H9 (cell line): ENCODE results near the gene KLK1. TPM values are rescaled to one million over a fixed set of nuclear protein-coding genes. Genes with fewer than 3 reads are reported as not detected.

ENCODE experiments used
- DNase-seq: peaks from one replicate; pipeline ENCODE4 v3.0.0-alpha.2; 2017
- H2AFZ ChIP-seq: one replicate; pipeline ENCODE4 v1.6.1; 2013; ENCODE audit warnings: mild to moderate bottlenecking, low read length, control low read depth, moderate library complexity
- H2AK5ac ChIP-seq: 2 replicates; pipeline ENCODE4 v1.6.1; 2013; ENCODE audit warnings: low read length, control low read depth, mixed read lengths; ENCODE audit not compliant: insufficient read length
- H2BK120ac ChIP-seq: one replicate; pipeline ENCODE4 v1.6.1; 2013; ENCODE audit warnings: low read depth, mild to moderate bottlenecking, low read length, control low read depth, inconsistent platforms; ENCODE audit not compliant: poor library complexity, severe bottlenecking
- H2BK12ac ChIP-seq: 2 replicates; pipeline ENCODE4 v1.6.1; 2013; ENCODE audit warnings: low read length, control low read depth, mixed read lengths, low read depth; ENCODE audit not compliant: insufficient read length
- H2BK15ac ChIP-seq: 2 replicates; pipeline ENCODE4 v1.6.1; 2013; ENCODE audit warnings: low read depth, low read length, control low read depth
- H2BK20ac ChIP-seq: one replicate; pipeline ENCODE4 v1.6.1; 2013; ENCODE audit warnings: low read depth, mild to moderate bottlenecking, low read length, control low read depth, inconsistent platforms; ENCODE audit not compliant: poor library complexity, severe bottlenecking
- H2BK5ac ChIP-seq: 2 replicates; pipeline ENCODE4 v1.6.1; 2013; ENCODE audit warnings: low read length, control low read depth, mixed read lengths; ENCODE audit not compliant: insufficient read length
- H3K14ac ChIP-seq: 2 replicates; pipeline ENCODE4 v1.6.1; 2013; ENCODE audit warnings: low read length, control low read depth; ENCODE audit not compliant: insufficient read depth
- H3K18ac ChIP-seq: 2 replicates; pipeline ENCODE4 v1.6.1; 2013; ENCODE audit warnings: low read depth, mild to moderate bottlenecking, mixed read lengths, low read length, control low read depth; ENCODE audit not compliant: insufficient read length
- H3K23ac ChIP-seq: 2 replicates; pipeline ENCODE4 v1.6.1; 2013; ENCODE audit warnings: low read length, control low read depth, mixed read lengths, low read depth; ENCODE audit not compliant: insufficient read length
- H3K23me2 ChIP-seq: 2 replicates; pipeline ENCODE4 v1.6.1; 2013; ENCODE audit warnings: low read depth, mild to moderate bottlenecking, mixed read lengths, low read length, control low read depth; ENCODE audit not compliant: insufficient read length, poor library complexity, severe bottlenecking
- H3K27ac ChIP-seq: 2 replicates; pipeline ENCODE4 v1.5.1; 2013; ENCODE audit warnings: low read length, control low read depth, mixed read lengths, low read depth; ENCODE audit not compliant: insufficient read length
- H3K27me3 ChIP-seq: 2 replicates; pipeline ENCODE4 v1.6.1; 2013; ENCODE audit warnings: low read length, control low read depth, inconsistent platforms; ENCODE audit not compliant: insufficient read depth
- H3K4ac ChIP-seq: 2 replicates; pipeline ENCODE4 v1.6.1; 2013; ENCODE audit warnings: low read depth, mild to moderate bottlenecking, control low read depth, inconsistent platforms, low read length, moderate library complexity
- H3K4me1 ChIP-seq: 2 replicates; pipeline ENCODE4 v1.6.1; 2013; ENCODE audit warnings: low read length, control low read depth, inconsistent platforms; ENCODE audit not compliant: insufficient read depth
- H3K4me2 ChIP-seq: 2 replicates; pipeline ENCODE4 v1.6.1; 2013; ENCODE audit warnings: low read length, control low read depth, mixed read lengths; ENCODE audit not compliant: insufficient read length, insufficient read depth
- H3K56ac ChIP-seq: 2 replicates; pipeline ENCODE4 v1.6.1; 2013; ENCODE audit warnings: low read depth, mild to moderate bottlenecking, mixed read lengths, low read length, control low read depth; ENCODE audit not compliant: insufficient read length
- H3K79me1 ChIP-seq: 2 replicates; pipeline ENCODE4 v1.6.1; 2013; ENCODE audit warnings: low read depth, mild to moderate bottlenecking, moderate library complexity, low read length, control low read depth, inconsistent platforms; ENCODE audit not compliant: insufficient read depth, poor library complexity, severe bottlenecking
- H3K79me2 ChIP-seq: 2 replicates; pipeline ENCODE4 v1.6.1; 2013; ENCODE audit warnings: low read length, control low read depth, inconsistent platforms; ENCODE audit not compliant: insufficient read depth
- H3K9ac ChIP-seq: 2 replicates; pipeline ENCODE4 v1.6.1; 2013; ENCODE audit warnings: low read length, control low read depth, mixed read lengths; ENCODE audit not compliant: insufficient read length; ENCODE audit errors: extremely low read depth
- H3K9me3 ChIP-seq: one replicate; pipeline ENCODE4 v1.6.1; 2013; ENCODE audit warnings: low read depth, low read length, inconsistent platforms; ENCODE audit not compliant: control insufficient read depth
- H3T11ph ChIP-seq: one replicate; pipeline ENCODE4 v1.6.1; 2013; ENCODE audit warnings: mild to moderate bottlenecking, low read length, control low read depth, inconsistent platforms
- H4K20me1 ChIP-seq: one replicate; pipeline ENCODE4 v1.6.1; 2013; ENCODE audit not compliant: control insufficient read depth, insufficient read length, insufficient read depth
- H4K5ac ChIP-seq: 2 replicates; pipeline ENCODE4 v1.6.1; 2013; ENCODE audit warnings: low read depth, mild to moderate bottlenecking, mixed read lengths, low read length, control low read depth; ENCODE audit not compliant: insufficient read length
- H4K8ac ChIP-seq: replicated peaks from 2 replicates; pipeline ENCODE4 v1.6.1; 2013; ENCODE audit warnings: low read length, control low read depth, mixed read lengths, low read depth; ENCODE audit not compliant: insufficient read length
- H4K91ac ChIP-seq: 2 replicates; pipeline ENCODE4 v1.6.1; 2013; ENCODE audit warnings: low read depth, mild to moderate bottlenecking, moderate library complexity, mixed read lengths, low read length, control low read depth; ENCODE audit not compliant: insufficient read length
- H3K27ac Mint-ChIP-seq, 3 experiments: 2 replicates in 2 of 3; 3 replicates in 1 of 3; pipeline ENCODE4 v1.8.0; 2020 to 2021; ENCODE audit warnings: mixed read lengths in 3 of 3, mild to moderate bottlenecking in 1 of 3, moderate library complexity in 1 of 3
- H3K27me3 Mint-ChIP-seq: 2 replicates; pipeline ENCODE4 v1.8.0; 2021; ENCODE audit warnings: low read depth, mild to moderate bottlenecking, moderate library complexity, mixed read lengths
- H3K36me3 Mint-ChIP-seq, 3 experiments: 2 replicates in 2 of 3; 3 replicates in 1 of 3; pipeline ENCODE4 v1.8.0; 2020 to 2021; ENCODE audit warnings: low read depth in 3 of 3, mixed read lengths in 3 of 3; ENCODE audit not compliant: insufficient read depth in 1 of 3
- H3K4me1 Mint-ChIP-seq, 2 experiments: 2 replicates each; pipeline ENCODE4 v1.8.0; 2020; ENCODE audit warnings: mixed read lengths in 2 of 2
- H3K4me3 Mint-ChIP-seq, 2 experiments: 2 replicates in 1 of 2; 3 replicates in 1 of 2; pipeline ENCODE4 v1.8.0; 2020 to 2021; ENCODE audit warnings: mild to moderate bottlenecking in 2 of 2, mixed read lengths in 2 of 2, moderate library complexity in 1 of 2
- H3K9me3 Mint-ChIP-seq, 2 experiments: 2 replicates in 1 of 2; 3 replicates in 1 of 2; pipeline ENCODE4 v1.8.0; 2020; ENCODE audit warnings: mild to moderate bottlenecking in 2 of 2, mixed read lengths in 2 of 2, moderate library complexity in 1 of 2
- WGBS: extraction: QIAGEN DNeasy Blood & Tissue Kit; methylation state at CpG from one replicate; pipeline ENCODE4 v1.1.7; 2013; ENCODE audit warnings: missing lambda C conversion rate, low lambda C conversion rate, mixed read lengths; ENCODE audit not compliant: insufficient read length; ENCODE audit errors: extremely low coverage; 5-methylcytosine and 5-hydroxymethylcytosine counted together
- total RNA-seq: library from RNA; stranded (reverse); gene quantifications from 2 replicates; pipeline ENCODE4 v1.2.1, GENCODE V29; 2021
- TF ChIP-seq, protein P1 (sequence below): fragments of 200-600 bp; sonication (generic); conservative IDR thresholded peaks from 3 replicates; pipeline ENCODE4 v1.8.0; 2021; ENCODE audit warnings: antibody characterized with exemption, mild to moderate bottlenecking

KLK1 gene
- total RNA-seq, 1 experiment from 2014 or later: 2.3 TPM

DNA sequence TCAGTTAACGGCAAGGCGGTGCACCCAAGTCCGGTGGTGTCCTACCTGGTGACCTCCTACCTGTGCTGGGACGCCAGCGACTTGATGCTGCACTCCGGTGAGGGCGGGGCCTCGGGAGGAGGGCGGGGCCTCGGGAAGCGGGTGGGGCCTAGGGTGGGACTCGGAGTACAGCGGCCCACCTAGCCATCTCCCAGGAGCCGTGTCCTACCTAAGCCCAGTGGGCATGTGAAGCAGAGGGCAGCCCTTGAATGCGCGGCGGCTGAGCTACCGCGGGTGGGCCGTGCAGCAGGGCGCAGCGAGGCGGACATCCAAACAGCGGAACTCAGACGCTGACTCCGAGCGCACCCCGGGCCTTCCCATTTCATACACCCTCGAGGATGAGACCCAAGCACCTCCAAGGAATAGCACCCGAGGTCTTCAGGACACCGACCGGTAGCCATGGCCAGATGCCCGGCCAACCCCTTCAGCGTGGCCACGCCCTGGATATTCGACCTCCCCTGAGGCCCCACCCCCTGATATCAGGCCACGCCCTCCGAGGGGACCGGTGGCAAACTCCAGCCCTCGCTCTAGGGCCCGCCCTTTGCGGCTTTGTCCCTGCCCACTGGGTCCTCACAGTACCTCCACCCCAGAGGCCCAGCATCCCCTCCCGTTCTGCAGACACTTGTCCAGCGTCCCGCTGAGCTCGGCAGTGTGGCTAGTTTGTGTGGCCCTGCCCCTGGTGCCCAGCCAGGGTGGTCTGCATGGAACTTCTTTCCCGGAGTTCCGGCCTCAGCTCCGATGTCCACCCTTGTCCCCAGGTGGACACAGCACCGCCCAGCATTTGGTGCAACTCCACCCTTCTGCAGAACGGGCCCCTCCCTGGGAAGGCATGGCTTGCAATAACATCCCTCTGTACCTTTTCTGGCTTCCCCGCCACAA lies 5.4 kb downstream of the KLK1 start:
- Histone ChIP-seq H2BK5ac (no peak overlapping the region), H4K5ac (no peak overlapping the region), H3K27me3 (peaks cover 12% of the 10 kb centered on the region; the same call in 1 of the 2 replicates), H4K20me1 (no peaks in the 10 kb centered on the region), H4K8ac (no peak overlapping the region), H2BK20ac (no peak overlapping the region), H3T11ph (no peak overlapping the region), H3K23ac (no peak overlapping the region), H3K4ac (no peak overlapping the region), H2BK15ac (no peak overlapping the region), H3K14ac (peak overlapping the region; percentile 53; the same call in 1 of the 2 replicates), H3K79me1 (no peaks in the 10 kb centered on the region), H3K9ac (no peak overlapping the region), H2AK5ac (no peak overlapping the region), H3K79me2 (no peaks in the 10 kb centered on the region), H3K56ac (no peak overlapping the region), H3K4me2 (peak overlapping the region; percentile 68), H4K91ac (no peak overlapping the region), H3K4me1 (peaks cover 5% of the 10 kb centered on the region; the same call in 1 of the 2 replicates), H3K9me3 (no peaks in the 10 kb centered on the region), H3K27ac (no peak overlapping the region), H2BK120ac (no peak overlapping the region), H3K18ac (no peak overlapping the region), H2BK12ac (no peak overlapping the region), H3K23me2 (peaks cover 8% of the 10 kb centered on the region), H2AFZ (no peak overlapping the region)
- DNase-seq: peak; percentile 94
- peaks cover 33 to 42% of the 10 kb centered on the region in 2 experiments for H3K4me1 Mint-ChIP-seq
- TF ChIP-seq, protein P1, sequence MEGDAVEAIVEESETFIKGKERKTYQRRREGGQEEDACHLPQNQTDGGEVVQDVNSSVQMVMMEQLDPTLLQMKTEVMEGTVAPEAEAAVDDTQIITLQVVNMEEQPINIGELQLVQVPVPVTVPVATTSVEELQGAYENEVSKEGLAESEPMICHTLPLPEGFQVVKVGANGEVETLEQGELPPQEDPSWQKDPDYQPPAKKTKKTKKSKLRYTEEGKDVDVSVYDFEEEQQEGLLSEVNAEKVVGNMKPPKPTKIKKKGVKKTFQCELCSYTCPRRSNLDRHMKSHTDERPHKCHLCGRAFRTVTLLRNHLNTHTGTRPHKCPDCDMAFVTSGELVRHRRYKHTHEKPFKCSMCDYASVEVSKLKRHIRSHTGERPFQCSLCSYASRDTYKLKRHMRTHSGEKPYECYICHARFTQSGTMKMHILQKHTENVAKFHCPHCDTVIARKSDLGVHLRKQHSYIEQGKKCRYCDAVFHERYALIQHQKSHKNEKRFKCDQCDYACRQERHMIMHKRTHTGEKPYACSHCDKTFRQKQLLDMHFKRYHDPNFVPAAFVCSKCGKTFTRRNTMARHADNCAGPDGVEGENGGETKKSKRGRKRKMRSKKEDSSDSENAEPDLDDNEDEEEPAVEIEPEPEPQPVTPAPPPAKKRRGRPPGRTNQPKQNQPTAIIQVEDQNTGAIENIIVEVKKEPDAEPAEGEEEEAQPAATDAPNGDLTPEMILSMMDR: no peak
- peaks cover 0 to 2% (median 0%) of the 10 kb centered on the region in 3 experiments; a peak in 4 of 7 replicates for H3K36me3 Mint-ChIP-seq
- peak overlapping the region in 2 of 3 experiments; percentile 48 to 75; a peak in 3 of 7 replicates for H3K27ac Mint-ChIP-seq
- no CpG with 5 or more reads among the region's 52 CpGs for WGBS
- peaks cover 87% of the 10 kb centered on the region for H3K27me3 Mint-ChIP-seq
- peak overlapping the region; percentile 76 to 87 for H3K4me3 Mint-ChIP-seq
- H3K9me3 Mint-ChIP-seq: peaks cover 3 to 4% of the 10 kb centered on the region in 2 experiments; a peak in 3 of 5 replicates
